ENCODE data around the gene ABHD17A.

Gene ABHD17A

DNA sequence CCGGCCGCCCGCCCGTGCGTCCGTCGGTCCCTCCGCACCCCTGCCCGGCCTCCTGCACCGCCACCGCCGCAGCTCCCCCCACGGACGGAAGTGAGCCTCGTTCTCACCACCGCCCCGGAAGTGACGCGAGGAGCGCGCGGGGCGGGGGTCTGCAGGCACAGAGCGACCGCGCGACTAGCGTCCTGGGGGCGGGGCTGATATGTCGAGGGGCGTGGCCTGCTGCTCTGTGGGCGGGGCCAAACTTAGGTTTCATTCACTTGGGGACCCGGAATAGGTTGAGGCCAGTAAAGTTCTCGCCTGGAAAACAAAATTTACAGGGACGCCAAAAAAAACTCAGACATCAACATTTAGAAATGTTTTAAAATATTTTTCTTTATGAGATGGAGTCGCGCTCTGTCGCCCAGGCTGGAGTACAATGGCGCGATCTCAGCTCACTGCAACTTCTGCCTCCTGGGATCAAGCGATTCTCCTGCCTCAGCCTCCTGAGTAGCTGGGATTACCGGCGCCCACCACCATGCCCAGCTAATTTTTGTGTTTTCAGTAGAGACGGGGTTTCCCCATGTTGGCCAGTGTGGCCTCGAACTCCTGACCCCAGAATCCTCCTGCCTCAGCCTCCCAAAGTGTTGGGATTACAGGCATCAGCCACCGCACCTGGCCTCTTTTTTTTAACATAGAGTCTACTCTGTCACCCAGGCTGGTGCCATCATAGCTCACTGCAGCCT lies at the start of gene ABHD17A:
ABHD17A (minus strand) TSS at position 99 of the 722 bp plus-strand sequence. CDS start 3,930 bp downstream, outside the sequence.
- peak; percentile 94 to 95 for DNase-seq

DNA sequence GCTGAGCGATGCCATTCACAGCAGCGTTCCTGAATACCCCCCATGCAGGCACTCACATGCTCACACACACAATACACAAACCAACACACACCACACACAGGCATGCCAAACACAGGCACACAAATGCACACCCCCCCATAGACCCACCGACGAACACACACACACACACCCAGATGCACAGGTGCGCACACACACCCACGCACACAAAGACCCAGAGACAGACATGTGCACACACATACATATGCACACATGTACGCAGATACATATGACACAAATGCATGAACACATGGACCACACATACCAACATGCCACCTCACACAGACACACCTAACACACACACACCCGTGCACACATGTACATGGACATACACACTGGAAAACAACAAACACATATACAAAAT lies 48.6 kb upstream of the ABHD17A start:
- no peak for DNase-seq

DNA sequence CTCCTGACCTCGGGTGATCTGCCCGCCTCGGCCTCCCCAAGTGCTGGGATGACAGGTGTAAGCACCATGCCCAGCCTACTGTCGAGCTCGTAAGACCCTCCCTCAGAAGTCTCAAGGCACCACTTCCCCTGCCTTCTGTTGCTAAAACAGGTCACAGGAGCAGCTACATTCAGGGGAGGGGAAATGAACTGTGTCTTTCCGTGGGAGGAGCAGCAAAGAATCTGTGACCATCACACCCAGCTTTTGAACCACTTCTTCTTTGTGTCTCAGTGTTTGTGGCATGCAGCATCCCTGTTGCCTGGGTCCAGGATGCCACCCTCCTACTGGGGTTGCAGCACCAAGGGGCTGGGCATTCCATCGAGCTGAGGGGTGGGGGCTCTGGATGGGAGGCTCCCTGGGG lies 47.9 kb upstream of the ABHD17A start:
- DNase-seq: peak in 1 of 2 donors; percentile 46

- no peak for DNase-seq
Observed at GRCh38 chr19:1932395-1932794, 47.1 kb upstream of the ABHD17A start.

- no peak for DNase-seq
Observed at GRCh38 chr19:1931445-1931844, 46.1 kb upstream of the ABHD17A start.

DNA sequence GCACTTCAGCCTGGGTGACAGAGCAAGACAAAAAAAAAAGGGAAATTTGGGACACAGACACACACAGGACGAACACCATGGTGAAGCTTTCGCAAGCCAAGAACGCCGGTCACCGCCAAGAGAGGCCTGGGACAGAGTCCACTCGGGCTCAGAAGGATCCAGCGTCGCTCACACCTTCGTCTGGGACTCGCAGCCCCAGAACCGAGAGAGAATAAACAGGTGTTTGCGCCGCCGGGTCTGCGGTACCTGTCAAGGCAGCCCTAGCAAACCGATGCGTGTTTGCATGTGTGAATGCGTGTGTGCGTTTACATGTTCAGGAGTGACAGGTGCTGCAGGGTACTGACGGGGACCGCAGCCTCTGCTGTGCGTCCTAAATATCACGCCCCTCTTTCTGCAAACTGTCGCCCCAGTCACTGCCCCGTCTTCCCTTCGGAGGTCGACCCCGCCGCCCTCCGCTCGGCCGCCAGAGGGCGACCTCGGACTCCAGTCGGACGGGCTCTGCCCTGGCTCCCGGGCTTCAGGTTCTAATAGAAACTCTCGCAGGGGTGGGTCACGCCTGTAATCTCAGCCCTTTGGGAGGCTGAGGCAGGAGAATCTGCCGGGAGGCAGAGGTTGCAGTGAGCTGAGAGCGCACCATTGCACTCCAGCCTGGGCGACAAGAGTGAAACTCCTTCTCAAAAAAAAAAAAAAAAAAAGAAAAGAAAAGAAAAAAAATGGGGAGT lies 43.9 kb upstream of the ABHD17A start:
- peak; percentile 82 to 83 for DNase-seq

DNA sequence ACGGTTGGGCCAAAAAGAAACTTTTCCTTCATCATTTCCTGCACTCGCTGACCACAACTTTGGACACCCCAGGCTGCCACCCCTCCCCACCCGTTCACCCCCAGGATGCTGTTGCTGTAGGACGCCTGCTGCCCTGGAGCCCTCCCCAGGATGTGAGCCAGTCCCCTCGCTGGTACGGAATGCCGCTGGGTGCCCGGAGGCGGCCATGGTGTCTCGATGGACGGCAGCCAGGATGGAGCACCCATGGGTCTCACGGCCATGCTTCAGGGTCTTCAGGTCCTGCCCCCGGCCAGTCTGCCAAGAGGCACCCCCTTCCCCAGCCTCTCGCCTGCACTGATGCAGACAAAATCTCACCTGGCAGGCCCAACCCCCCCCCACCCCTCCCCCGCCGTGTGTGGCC lies 40.2 kb upstream of the ABHD17A start:
- no peak for DNase-seq

- DNase-seq: no peak
Observed at GRCh38 chr19:1924320-1924961, 39.1 kb upstream of the ABHD17A start.

- peak; percentile 50 to 53 for DNase-seq
Observed at GRCh38 chr19:1923319-1923718, 38.0 kb upstream of the ABHD17A start.

- DNase-seq: no peak
Observed at GRCh38 chr19:1922803-1923202, 37.5 kb upstream of the ABHD17A start.

GRCh38 chr19:1921825-1922224 lies 36.5 kb upstream of the ABHD17A start:
- no peak for DNase-seq

- no peak for DNase-seq
Observed at GRCh38 chr19:1921326-1921725, 36.0 kb upstream of the ABHD17A start.

GRCh38 chr19:1920644-1921043 lies 35.3 kb upstream of the ABHD17A start:
- no peak for DNase-seq

- no peak for DNase-seq
Observed at GRCh38 chr19:1918975-1919374, 33.7 kb upstream of the ABHD17A start.

GRCh38 chr19:1917926-1918325 lies 32.6 kb upstream of the ABHD17A start:
- DNase-seq: no peak

- no peak for DNase-seq
Observed at GRCh38 chr19:1917146-1917545, 31.9 kb upstream of the ABHD17A start.

DNA sequence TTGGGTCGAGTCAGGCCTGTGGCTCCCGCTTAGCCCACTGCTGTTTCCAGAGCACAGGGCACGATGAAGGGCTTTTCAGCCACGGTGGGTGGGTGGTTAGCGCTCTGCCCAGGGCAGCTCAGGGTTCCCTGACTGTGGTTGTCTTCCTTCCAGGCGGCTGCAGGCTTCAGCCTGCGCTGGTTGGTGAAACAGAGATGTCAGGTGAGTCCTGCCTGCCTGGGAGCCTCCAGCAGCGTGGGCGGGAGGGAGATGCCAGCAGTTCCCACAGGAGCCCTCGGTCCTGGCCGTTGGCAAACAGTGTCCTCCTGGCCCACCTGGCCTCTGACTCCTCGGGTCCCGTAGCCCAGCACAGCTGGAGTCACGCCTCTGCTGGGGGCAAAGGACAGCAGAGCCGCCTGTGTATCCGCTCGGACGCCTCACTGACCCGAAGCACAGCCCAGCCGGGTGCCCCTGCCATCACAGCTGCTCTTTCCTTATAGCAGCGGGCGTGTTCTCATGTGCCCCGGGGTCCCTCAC lies 29.6 kb upstream of the ABHD17A start:
- DNase-seq: no peak

GRCh38 chr19:1913781-1914577 lies 28.7 kb upstream of the ABHD17A start:
- no peak for DNase-seq

- DNase-seq: no peak
Observed at GRCh38 chr19:1912760-1913505, 27.6 kb upstream of the ABHD17A start.

DNA sequence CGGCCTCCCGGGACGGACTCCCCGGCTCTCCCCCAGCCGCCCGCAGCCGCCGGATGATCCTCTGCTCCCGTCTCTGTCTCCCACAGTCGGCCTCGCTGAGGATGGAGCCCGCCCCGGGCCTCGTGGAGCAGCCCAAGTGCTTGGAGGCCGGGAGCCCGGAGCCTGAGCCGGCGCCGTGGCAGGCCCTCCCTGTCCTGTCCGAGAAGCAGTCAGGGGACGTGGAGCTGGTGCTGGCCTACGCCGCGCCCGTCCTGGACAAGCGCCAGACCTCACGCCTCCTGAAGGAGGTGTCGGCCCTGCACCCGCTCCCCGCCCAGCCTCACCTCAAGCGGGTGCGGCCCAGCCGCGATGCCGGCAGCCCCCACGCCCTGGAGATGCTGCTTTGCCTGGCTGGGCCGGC lies 26.7 kb upstream of the ABHD17A start:
- no peak for DNase-seq

DNA sequence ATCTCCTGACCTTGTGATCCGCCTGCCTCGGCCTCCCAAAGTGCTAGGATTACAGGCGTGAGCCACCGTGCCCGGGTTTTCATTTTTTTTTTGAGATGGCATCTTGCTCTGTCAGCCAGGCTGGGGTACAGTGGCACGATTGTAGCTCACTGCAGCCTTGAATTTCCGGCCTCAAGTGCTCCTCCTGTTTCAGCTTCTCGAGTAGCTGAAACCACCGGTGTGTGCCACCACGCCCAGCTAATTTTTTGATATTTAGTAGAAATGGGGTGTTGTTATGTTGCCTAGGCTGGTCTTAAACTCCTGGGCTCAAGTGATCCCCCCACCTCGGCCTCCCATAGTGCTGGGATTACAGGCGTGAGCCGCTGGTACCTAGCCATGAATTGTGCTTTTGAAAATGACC lies 25.8 kb upstream of the ABHD17A start:
- no peak for DNase-seq

DNA sequence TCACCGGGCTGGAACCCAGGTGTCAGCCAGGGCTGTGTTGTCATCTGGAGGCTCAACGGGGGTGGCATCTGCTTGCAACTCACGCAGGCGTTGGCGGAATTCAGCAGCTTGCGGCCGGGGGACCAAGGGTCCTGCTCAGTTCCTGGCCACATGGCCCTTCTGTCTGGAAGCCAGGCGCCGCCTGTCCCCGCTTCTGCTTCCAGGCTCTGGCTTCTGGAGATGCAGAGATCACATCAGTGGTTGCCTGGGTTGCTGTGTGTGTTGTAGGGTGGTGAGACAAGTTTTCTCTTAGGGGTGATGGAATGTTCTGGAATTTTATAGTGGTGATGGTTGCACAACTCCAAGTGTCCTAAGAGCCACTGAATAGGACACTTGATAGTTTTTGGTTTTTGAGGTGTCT lies 24.9 kb upstream of the ABHD17A start:
- DNase-seq: no peak
